GM21381 (cell line): ENCODE data around the gene OR13G1.
"Not testable (repeated sequence)": the region's sequence is repeated elsewhere in the genome, so short reads cannot be mapped to it uniquely, and the experiment has no call there.

ENCODE experiments used
- ATAC-seq: cut with Tn5 transposase; IDR thresholded peaks from one replicate; pipeline ENCODE4 v1.9.1; 2021; ENCODE audit warnings: mild to moderate bottlenecking, moderate library complexity; ENCODE audit not compliant: unreplicated experiment

Gene OR13G1

GRCh38 chr1:247679639-247680038 is at the start of gene OR13G1:
OR13G1 (minus strand) TSS chr1:247679739; CDS start chr1:247673041, 6,698 bp downstream.
- no peak for ATAC-seq

DNA sequence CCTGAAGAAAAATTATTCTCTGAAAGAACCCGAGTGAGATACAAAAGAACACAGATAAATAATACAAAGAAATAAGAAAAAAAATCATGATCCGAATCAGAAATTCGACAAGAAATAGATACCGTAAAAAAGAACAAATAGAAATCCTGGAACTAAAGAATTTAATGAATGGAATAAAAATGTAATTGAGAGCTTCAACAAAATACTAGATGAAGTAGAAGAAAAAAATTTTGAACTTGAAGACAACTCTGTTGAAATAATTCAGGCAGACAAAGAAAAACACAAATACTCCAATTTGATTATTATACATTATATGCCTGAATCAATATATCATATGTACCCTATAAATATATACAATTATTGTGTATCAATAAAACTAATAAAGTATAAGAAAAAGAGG is 41.7 kb upstream of the OR13G1 start:
- ATAC-seq: no peak

- no peak for ATAC-seq
Measured at GRCh38 chr1:247716546-247716945, 37.0 kb upstream of the OR13G1 start, which contains the start of gene OR6F1. OR6F1 (minus strand) TSS chr1:247716646; CDS start chr1:247712755, 3,891 bp downstream.

- no peak for ATAC-seq
Measured at GRCh38 chr1:247713753-247714152, 34.2 kb upstream of the OR13G1 start.

DNA sequence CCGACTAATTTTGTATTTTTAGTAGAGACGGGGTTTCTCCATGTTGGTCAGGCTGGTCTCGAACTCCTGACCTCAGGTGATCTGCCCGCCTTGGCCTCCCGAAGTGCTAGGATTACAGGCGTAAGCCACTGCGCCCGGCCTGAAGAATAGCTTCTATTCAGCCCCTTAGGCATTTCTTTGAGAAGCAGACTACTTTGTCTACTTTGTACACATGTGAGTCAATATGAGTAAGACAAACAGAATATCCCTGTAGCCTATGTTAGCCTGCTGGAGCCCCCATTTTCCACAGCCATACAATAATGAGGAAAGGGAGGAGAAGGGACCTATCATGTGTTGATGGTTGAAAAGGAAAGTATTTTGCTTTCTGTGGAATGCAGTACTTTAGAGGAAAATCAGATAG is 31.1 kb upstream of the OR13G1 start:
- ATAC-seq: not testable (repeated sequence)

- ATAC-seq: no peak
Measured at GRCh38 chr1:247701338-247701737, 21.8 kb upstream of the OR13G1 start.

DNA sequence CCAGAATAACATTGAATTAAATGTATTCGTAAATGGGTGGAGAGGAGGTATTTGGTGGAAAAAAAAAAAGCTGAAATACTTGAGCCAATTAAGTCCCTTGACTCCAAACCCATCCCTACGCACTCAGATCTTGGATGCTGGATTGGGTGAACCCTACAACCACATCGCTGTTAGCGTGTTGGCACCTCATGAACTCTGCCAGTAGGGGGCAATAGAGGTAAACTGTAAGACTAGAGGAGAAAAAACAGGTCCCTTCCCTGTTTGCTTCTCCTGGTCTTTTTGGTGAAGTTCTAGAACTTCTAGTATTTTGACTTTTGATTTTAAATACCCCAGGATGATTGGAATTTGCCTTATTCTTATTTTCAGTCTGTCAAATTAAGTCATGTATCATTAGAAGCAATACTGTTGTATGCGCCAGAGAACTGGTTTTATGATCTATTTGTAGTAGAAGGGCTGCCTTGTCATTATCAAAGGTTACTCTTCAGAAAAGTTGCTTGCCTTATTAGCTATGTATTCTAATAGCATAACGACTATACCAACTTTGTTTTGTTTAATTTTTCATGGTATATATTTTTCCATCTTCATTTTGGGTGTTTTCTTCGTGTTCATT is 1.9 kb upstream of the OR13G1 start:
- ATAC-seq: peak; percentile 91

- no peak for ATAC-seq
Measured at GRCh38 chr1:247680171-247680570, 632 bp upstream of the OR13G1 start.

- ATAC-seq: no peak
Measured at GRCh38 chr1:247669225-247669624, 10.3 kb downstream of the OR13G1 start.

GRCh38 chr1:247656221-247656875 is 23.2 kb downstream of the OR13G1 start:
- ATAC-seq: no peak

DNA sequence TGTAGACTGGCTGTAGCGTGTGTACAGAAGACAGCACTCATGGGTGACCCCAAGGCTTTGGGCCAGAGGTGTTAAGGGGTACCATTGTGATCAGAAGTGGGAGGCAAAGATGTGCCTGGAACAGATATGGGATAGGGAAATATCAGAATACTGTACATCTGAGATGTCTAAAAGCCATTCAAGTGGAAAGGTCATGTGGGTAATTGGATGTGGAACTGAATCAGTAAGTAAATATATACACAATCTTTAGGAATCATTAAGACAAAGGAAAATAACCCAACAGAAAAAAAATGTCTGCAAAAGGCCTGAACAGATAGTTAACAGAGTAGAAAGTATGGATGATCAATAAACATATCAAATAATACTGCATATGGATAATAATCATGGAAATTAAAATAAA is 26.5 kb downstream of the OR13G1 start:
- no peak for ATAC-seq

- ATAC-seq: no peak
Measured at GRCh38 chr1:247647864-247648263, 31.7 kb downstream of the OR13G1 start.

GRCh38 chr1:247646867-247647266 is 32.7 kb downstream of the OR13G1 start:
- ATAC-seq: no peak

DNA sequence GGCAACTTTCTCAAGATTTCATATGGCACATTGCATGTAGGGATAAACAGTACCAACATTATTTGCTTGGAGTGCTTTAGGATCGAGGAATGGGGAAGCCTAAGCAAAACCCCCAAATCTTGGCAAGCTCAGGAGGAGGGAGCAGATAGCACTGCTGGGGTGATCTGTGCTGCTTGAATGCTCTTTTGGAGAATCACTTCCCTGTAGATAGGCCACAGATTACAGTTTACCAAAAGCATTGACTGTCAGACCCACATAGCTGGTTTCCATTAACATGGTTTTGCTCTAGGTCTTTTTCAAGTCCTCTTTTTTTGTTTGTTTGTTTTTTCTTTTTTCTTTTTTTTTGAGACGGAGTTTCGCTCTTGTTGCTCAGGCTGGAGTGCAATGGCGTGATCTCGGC is 36.8 kb downstream of the OR13G1 start:
- no peak for ATAC-seq

- no peak for ATAC-seq
Measured at GRCh38 chr1:247639381-247639981, 40.1 kb downstream of the OR13G1 start.

GRCh38 chr1:247638781-247639180 is 40.8 kb downstream of the OR13G1 start:
- no peak for ATAC-seq

GRCh38 chr1:247638011-247638410 is 41.5 kb downstream of the OR13G1 start:
- no peak for ATAC-seq

GRCh38 chr1:247627951-247628350 is 51.6 kb downstream of the OR13G1 start:
- no peak for ATAC-seq
